H1 (cell line): Measurements from ENCODE around the gene MRPL52. TPM values are rescaled to one million over a fixed set of nuclear protein-coding genes. Genes with fewer than 3 reads are reported as not detected.

Source experiments
- CTCF ChIA-PET: fragments of 300-600 bp; sonication (Branson Sonifier 250); formaldehyde crosslinking; loops from one replicate; lab custom pipeline; 2021; ENCODE audit not compliant: partially characterized antibody; lab: Charles Lee
- POLR2A ChIA-PET: fragments of 300-600 bp; sonication (Branson Sonifier 250); formaldehyde crosslinking; loops from one replicate; lab custom pipeline; 2021; ENCODE audit warnings: inconsistent platforms; ENCODE audit not compliant: partially characterized antibody; lab: Charles Lee
- DNase-seq, 2 experiments: peaks; one replicate each; pipeline versions ENCODE4 v3.0.0 to v3.0.0-alpha.2; 2010 to 2022; ENCODE audit warnings: low spot score in 2 of 2, low read depth in 1 of 2, mixed read lengths in 1 of 2
- FAIRE-seq: peaks from 2 replicates; lab custom pipeline; 2011; peaks lifted over from hg19 to GRCh38; lab: Jason Lieb, UNC
- H2AFZ ChIP-seq: 2 replicates; pipeline ENCODE4 v1.8.1; 2012; ENCODE audit warnings: low read length, inconsistent platforms
- H2AK5ac ChIP-seq: 2 replicates; pipeline ENCODE4 v1.6.1; 2013; ENCODE audit warnings: low read depth, low read length
- H2BK120ac ChIP-seq: replicated peaks from 2 replicates; pipeline ENCODE3; 2013; ENCODE audit warnings: low read depth, low read length, inconsistent platforms
- H2BK12ac ChIP-seq: 2 replicates; pipeline ENCODE4 v1.6.1; 2013; ENCODE audit warnings: low read depth, low read length
- H2BK15ac ChIP-seq: 2 replicates; pipeline ENCODE4 v1.6.1; 2013; ENCODE audit warnings: low read length
- H2BK20ac ChIP-seq: 2 replicates; pipeline ENCODE4 v1.6.1; 2013; ENCODE audit warnings: low read length
- H2BK5ac ChIP-seq: 2 replicates; pipeline ENCODE4 v1.6.1; 2013; ENCODE audit warnings: low read depth, low read length
- H3K14ac ChIP-seq: 2 replicates; pipeline ENCODE4 v1.6.1; 2013; ENCODE audit warnings: inconsistent platforms; ENCODE audit not compliant: insufficient read length
- H3K18ac ChIP-seq: 2 replicates; pipeline ENCODE4 v1.6.1; 2013; ENCODE audit warnings: low read length; ENCODE audit errors: extremely low read depth
- H3K23ac ChIP-seq: 2 replicates; pipeline ENCODE4 v1.6.1; 2013; ENCODE audit warnings: inconsistent platforms; ENCODE audit not compliant: insufficient read length
- H3K23me2 ChIP-seq: 2 replicates; pipeline ENCODE4 v1.6.1; 2013; ENCODE audit warnings: low read depth, low read length
- H3K27ac ChIP-seq: 2 replicates; pipeline ENCODE4 v1.6.1; 2011; ENCODE audit warnings: low read depth, low read length, inconsistent platforms
- H3K27me3 ChIP-seq, 4 experiments: replicated peaks in 1 of 4; 1 replicate in 1 of 4; 2 replicates in 3 of 4; pipeline versions ENCODE4 v1.6.1 to v1.8.1; 2011 to 2013; ENCODE audit warnings: low read length in 3 of 4, mild to moderate bottlenecking in 3 of 4, inconsistent platforms in 2 of 4, mixed read lengths in 2 of 4, moderate library complexity in 1 of 4; ENCODE audit not compliant: control insufficient read depth in 3 of 4, insufficient read depth in 3 of 4; ENCODE audit errors: extremely low read depth in 1 of 4
- H3K36me3 ChIP-seq, 4 experiments: 2 replicates each; pipeline versions ENCODE4 v1.6.1 to v1.8.1; 2011 to 2013; ENCODE audit warnings: mild to moderate bottlenecking in 4 of 4, low read length in 3 of 4, moderate library complexity in 2 of 4, control low read depth in 1 of 4, inconsistent platforms in 1 of 4; ENCODE audit not compliant: insufficient read depth in 4 of 4, control insufficient read depth in 2 of 4
- H3K4ac ChIP-seq: replicated peaks from 2 replicates; pipeline ENCODE3; 2013; ENCODE audit warnings: low read length, low read depth, mixed read lengths, inconsistent platforms; ENCODE audit not compliant: insufficient read length
- H3K4me1 ChIP-seq, 4 experiments: replicated peaks in 1 of 4; 1 replicate in 1 of 4; 2 replicates in 3 of 4; pipeline versions ENCODE4 v1.6.1 to v1.8.1; 2011 to 2013; ENCODE audit warnings: low read length in 3 of 4, inconsistent platforms in 2 of 4, mixed read lengths in 1 of 4; ENCODE audit not compliant: insufficient read depth in 4 of 4, control insufficient read depth in 3 of 4
- H3K4me2 ChIP-seq, 2 experiments: 2 replicates each; pipeline versions ENCODE4 v1.6.1 to v1.8.1; 2011 to 2013; ENCODE audit warnings: low read depth in 2 of 2, low read length in 2 of 2, control low read depth in 1 of 2, inconsistent platforms in 1 of 2, mild to moderate bottlenecking in 1 of 2; ENCODE audit not compliant: insufficient read depth in 1 of 2
- H3K4me3 ChIP-seq, 4 experiments: fragments of 200-600, 300-600 bp in 1 of 4; sonication (generic), shearing (Covaris generic), sonication (Bioruptor Twin) in 1 of 4; 2 replicates each; pipeline versions ENCODE4 v1.5.1 to v1.8.1; 2011 to 2016; ENCODE audit warnings: low read length in 4 of 4, low read depth in 3 of 4, control low read depth in 2 of 4, inconsistent platforms in 2 of 4, mild to moderate bottlenecking in 2 of 4, mixed read lengths in 1 of 4, moderate library complexity in 1 of 4; ENCODE audit not compliant: insufficient read depth in 2 of 4; ENCODE audit errors: extremely low read depth in 1 of 4
- H3K56ac ChIP-seq: replicated peaks from 2 replicates; pipeline ENCODE3; 2013; ENCODE audit warnings: low read depth, mild to moderate bottlenecking, mixed read lengths, low read length, inconsistent platforms; ENCODE audit not compliant: insufficient read length
- H3K79me1 ChIP-seq: 2 replicates; pipeline ENCODE4 v1.6.1; 2013; ENCODE audit warnings: low read depth, low read length, control low read depth
- H3K79me2 ChIP-seq, 2 experiments: 2 replicates each; pipeline versions ENCODE4 v1.6.1 to v1.8.1; 2012 to 2013; ENCODE audit warnings: low read length in 2 of 2, mild to moderate bottlenecking in 2 of 2, inconsistent platforms in 1 of 2; ENCODE audit not compliant: insufficient read depth in 2 of 2, control insufficient read depth in 1 of 2
- H3K9ac ChIP-seq, 4 experiments: replicated peaks in 1 of 4; 1 replicate in 1 of 4; 2 replicates in 3 of 4; pipeline versions ENCODE4 v1.6.1 to v1.8.1; 2011 to 2013; ENCODE audit warnings: low read depth in 3 of 4, low read length in 3 of 4, control low read depth in 2 of 4, mild to moderate bottlenecking in 2 of 4, moderate library complexity in 2 of 4, inconsistent platforms in 1 of 4; ENCODE audit errors: extremely low read depth in 1 of 4
- H3K9me3 ChIP-seq, 2 experiments: 2 replicates each; pipeline versions ENCODE4 v1.6.1 to v1.8.1; 2012 to 2013; ENCODE audit warnings: mild to moderate bottlenecking in 2 of 2, moderate library complexity in 2 of 2, control low read depth in 1 of 2, inconsistent platforms in 1 of 2, low read depth in 1 of 2, low read length in 1 of 2, mixed read lengths in 1 of 2; ENCODE audit not compliant: insufficient read depth in 2 of 2
- H4K20me1 ChIP-seq, 2 experiments: replicated peaks in 1 of 2; 2 replicates each; pipeline versions ENCODE3 to v1.8.1; 2011 to 2013; ENCODE audit warnings: inconsistent platforms in 2 of 2, low read length in 2 of 2, mild to moderate bottlenecking in 1 of 2; ENCODE audit not compliant: insufficient read depth in 2 of 2, control insufficient read depth in 1 of 2
- H4K5ac ChIP-seq: 2 replicates; pipeline ENCODE4 v1.6.1; 2013; ENCODE audit warnings: low read length, low read depth, mixed read lengths, inconsistent platforms; ENCODE audit not compliant: insufficient read length
- H4K8ac ChIP-seq: 2 replicates; pipeline ENCODE4 v1.8.0; 2013; ENCODE audit warnings: mild to moderate bottlenecking, moderate library complexity, low read length, inconsistent platforms; ENCODE audit not compliant: insufficient read depth; ENCODE audit errors: extremely low read depth
- H4K91ac ChIP-seq: replicated peaks from 2 replicates; pipeline ENCODE3; 2013; ENCODE audit warnings: low read length, mixed read lengths, inconsistent platforms; ENCODE audit not compliant: insufficient read length
- BCL11A ChIP-seq, 2 experiments: IDR thresholded peaks; one replicate each; pipeline ENCODE4 v1.6.1; 2011; ENCODE audit warnings: low read depth in 2 of 2, low read length in 2 of 2, mild to moderate bottlenecking in 2 of 2
- BRCA1 ChIP-seq: IDR thresholded peaks from 2 replicates; pipeline ENCODE4 v1.6.1; 2012; ENCODE audit warnings: low read depth, low read length, improper control_type of control experiment
- CBX8 ChIP-seq: fragments of 300-800, 300-1000 bp; sonication (generic); IDR thresholded peaks from 2 replicates; pipeline ENCODE4 v1.7.1; 2016; ENCODE audit warnings: low read depth, low read length, borderline replicate concordance
- CEBPB ChIP-seq: IDR thresholded peaks from 2 replicates; pipeline ENCODE4 v1.6.1; 2012; ENCODE audit warnings: low read depth, low read length
- CHD2 ChIP-seq: IDR thresholded peaks from 2 replicates; pipeline ENCODE4 v1.6.1; 2012; ENCODE audit warnings: low read length, improper control_type of control experiment
- CTBP2 ChIP-seq: IDR thresholded peaks from 2 replicates; pipeline ENCODE4 v1.7.0; 2011; ENCODE audit warnings: borderline replicate concordance, mild to moderate bottlenecking, moderate library complexity, mixed read lengths, low read length; ENCODE audit not compliant: insufficient read depth, insufficient read length
- FOSL1 ChIP-seq: IDR thresholded peaks from 2 replicates; pipeline ENCODE4 v1.6.1; 2011; ENCODE audit warnings: mild to moderate bottlenecking, low read depth, low read length, moderate library complexity; ENCODE audit not compliant: insufficient read depth
- PHF8 ChIP-seq: fragments of 200-600 bp; sonication (generic); conservative IDR thresholded peaks from 2 replicates; pipeline ENCODE4 v1.7.1; 2012; ENCODE audit warnings: low read depth, mild to moderate bottlenecking, inconsistent platforms, low read length, moderate library complexity
- POLR2AphosphoS5 ChIP-seq: IDR thresholded peaks from 2 replicates; pipeline ENCODE4 v1.6.1; 2011; ENCODE audit warnings: low read depth, low read length
- RFX5 ChIP-seq: IDR thresholded peaks from 2 replicates; pipeline ENCODE4 v1.6.1; 2011; ENCODE audit warnings: low read depth, low read length, improper control_type of control experiment, borderline replicate concordance
- RNF2 ChIP-seq: fragments of 200-900, 300-1000 bp; sonication (generic); IDR thresholded peaks from 2 replicates; pipeline ENCODE4 v1.7.1; 2016; ENCODE audit warnings: borderline replicate concordance, low read depth, mild to moderate bottlenecking, antibody characterized with exemption, low read length; ENCODE audit not compliant: poor library complexity, severe bottlenecking; ENCODE audit errors: missing control alignments
- RXRA ChIP-seq: IDR thresholded peaks from 2 replicates; pipeline ENCODE4 v1.6.1; 2011; ENCODE audit warnings: low read depth, mild to moderate bottlenecking, low read length, moderate library complexity; ENCODE audit not compliant: insufficient read depth
- SIN3A ChIP-seq, 2 experiments: IDR thresholded peaks in 1 of 2; conservative IDR thresholded peaks in 1 of 2; 2 replicates each; pipeline ENCODE4 v1.6.1; 2011 to 2012; ENCODE audit warnings: low read length in 2 of 2, improper control_type of control experiment in 1 of 2, low read depth in 1 of 2, mild to moderate bottlenecking in 1 of 2
- TCF12 ChIP-seq: IDR thresholded peaks from 2 replicates; pipeline ENCODE4 v1.6.1; 2011; ENCODE audit warnings: low read depth, mild to moderate bottlenecking, low read length
- WGBS, 2 experiments: shearing (Covaris generic) in 1 of 2; methylation state at CpG; one replicate each; pipeline versions ENCODE4 v1.1.6 to v1.1.7; 2013 to 2015; ENCODE audit warnings: low lambda C conversion rate in 2 of 2, mixed read lengths in 2 of 2, inconsistent platforms in 1 of 2, low coverage in 1 of 2, missing lambda C conversion rate in 1 of 2; ENCODE audit not compliant: insufficient replicate concordance in 2 of 2, insufficient coverage in 1 of 2, insufficient read length in 1 of 2; ENCODE audit errors: extremely low coverage in 1 of 2, missing lambda C conversion rate in 1 of 2; 5-methylcytosine and 5-hydroxymethylcytosine counted together
- polyA plus RNA-seq, 7 experiments: library from polyadenylated mRNA; depleted of rRNA in 3 of 7; stranded (reverse) in 5 of 7; unstranded in 2 of 7; fragments of >200 nt in 5 of 7; fragments of 200-250 nt in 2 of 7; gene quantifications; 1 replicate in 5 of 7; 2 replicates in 1 of 7; 4 replicates in 1 of 7; pipeline versions ENCODE4 v1.2.1 to v1.2.3, GENCODE V29; 2011 to 2013; ENCODE audit warnings: missing spikeins in 2 of 7, mixed read lengths in 2 of 7
- total RNA-seq: library from RNA; stranded (reverse); fragmentation: NEBNext Ultra II Directional; extraction: Animal tissue kit (Norgen Biotek cat#: 25700); gene quantifications from 2 replicates; pipeline ENCODE4 v1.2.1, GENCODE V29; 2021

MRPL52 gene
- total and polyA plus RNA-seq, 2 of the 8 experiments (the other 6 are each of a cell fraction or from before 2014, with no cell fraction given), result 70.5 to 176 TPM

- Histone ChIP-seq H3K4me2 (no peak overlapping the region), H2BK120ac (no peak overlapping the region), H4K8ac (no peak overlapping the region), H3K23me2 (no peaks in the 10 kb centered on the region), H3K23ac (no peak overlapping the region), H3K79me2 (no peaks in the 10 kb centered on the region), H2AFZ (no peak overlapping the region), H3K36me3 (no peaks in the 10 kb centered on the region), H2AK5ac (no peak overlapping the region), H3K56ac (no peak overlapping the region), H3K27me3 (no peaks in the 10 kb centered on the region), H3K9ac (no peak overlapping the region), H3K79me1 (no peaks in the 10 kb centered on the region), H3K4me1 (peaks cover 2 to 11% (median 6%) of the 10 kb centered on the region in 4 experiments), H4K20me1 (no peaks in the 10 kb centered on the region), H3K9me3 (peaks cover 0 to 4% of the 10 kb centered on the region in 2 experiments; a peak in 1 of 4 replicates), H2BK12ac (no peak overlapping the region), H2BK20ac (no peak overlapping the region), H4K91ac (no peak overlapping the region), H2BK5ac (no peak overlapping the region), H3K14ac (no peak overlapping the region), H3K27ac (no peak overlapping the region), H3K4me3 (no peak overlapping the region), H3K18ac (no peak overlapping the region), H3K4ac (no peak overlapping the region), H2BK15ac (no peak overlapping the region), H4K5ac (no peak overlapping the region)
- ChIA-PET POLR2A (interaction anchor here (1.4 to 1.8 kb wide), 2 partner anchors 9 to 25 kb away, joined by 5 read pairs; no protein-coding TSS in a partner anchor), CTCF (interaction anchor here (3.5 to 53.1 kb wide), 2 partner anchors 14 to 61 kb away, joined by 13 to 1562 read pairs; partner anchors contain the start of genes LRP10, MMP14 and REM2)
- FAIRE-seq (no peak), DNase-seq (no peak)
- 76% methylated on average over 2 of the region's 2 CpGs; no CpG with 5 or more reads in 1 of the 2 experiments for WGBS, 2 experiments
- TF ChIP-seq CBX8, result no peak
- TF ChIP-seq PHF8, result no peak
- no peak for TF ChIP-seq CHD2
- TF ChIP-seq FOSL1, result no peak
- TF ChIP-seq BCL11A (IDR thresholded peaks at IDR 0.05; ENCODE audit: low read depth in 2 of 2, low read length in 2 of 2), result no peak
- TF ChIP-seq RFX5, result no peak
- TF ChIP-seq SIN3A (conservative IDR thresholded peaks at IDR 0.05 in 1 of 2, IDR thresholded peaks at IDR 0.05 in 1 of 2; ENCODE audit: low read depth in 1 of 2, low read length in 2 of 2), result no peak
- no peak for TF ChIP-seq RNF2
- no peak for TF ChIP-seq CTBP2
- TF ChIP-seq POLR2AphosphoS5, result no peak
- no peak for TF ChIP-seq TCF12
- no peak for TF ChIP-seq BRCA1
- no peak for TF ChIP-seq RXRA
- no peak for TF ChIP-seq CEBPB
These were observed 31.2 kb upstream of the MRPL52 start for GRCh38 chr14:22798528-22798927.
